HG03460 (cell line): ENCODE results near the gene FOXR1.

Experiments used
- ATAC-seq: cut with Tn5 transposase; IDR thresholded peaks from one replicate; pipeline ENCODE4 v1.9.1; 2021; ENCODE audit not compliant: unreplicated experiment

The FOXR1 gene

GRCh38 chr11:118971646-118972045 is at the start of gene FOXR1:
Gene FOXR1, plus strand, starts transcription at chr11:118971761. Its CDS starts 171 bp downstream, at chr11:118971932.
- no peak for ATAC-seq

- ATAC-seq = no peak
Observed at GRCh38 chr11:118921929-118922744, 49.4 kb upstream of the FOXR1 start.

- no peak for ATAC-seq
Observed at GRCh38 chr11:118922745-118923627, 48.6 kb upstream of the FOXR1 start.

- no peak for ATAC-seq
Observed at GRCh38 chr11:118923721-118924587, 47.6 kb upstream of the FOXR1 start.

- ATAC-seq = no peak
Observed at GRCh38 chr11:118924591-118925585, 46.7 kb upstream of the FOXR1 start.

- no peak for ATAC-seq
Observed at GRCh38 chr11:118927554-118928100, 43.9 kb upstream of the FOXR1 start.

GRCh38 chr11:118928101-118928869 is 43.3 kb upstream of the FOXR1 start:
- peak; percentile 38 for ATAC-seq

GRCh38 chr11:118928870-118929500 is 42.6 kb upstream of the FOXR1 start:
- no peak for ATAC-seq

GRCh38 chr11:118929501-118930093 is 42.0 kb upstream of the FOXR1 start:
- ATAC-seq = no peak

- no peak for ATAC-seq
Observed at GRCh38 chr11:118930094-118930712, 41.4 kb upstream of the FOXR1 start.

GRCh38 chr11:118931571-118931970 is 40.0 kb upstream of the FOXR1 start:
- no peak for ATAC-seq

- no peak for ATAC-seq
Observed at GRCh38 chr11:118933486-118933885, 38.1 kb upstream of the FOXR1 start.

- no peak for ATAC-seq
Observed at GRCh38 chr11:118935376-118935775, 36.2 kb upstream of the FOXR1 start.

GRCh38 chr11:118938491-118939403 is 32.8 kb upstream of the FOXR1 start:
- no peak for ATAC-seq

GRCh38 chr11:118939404-118939915 is 32.1 kb upstream of the FOXR1 start:
- ATAC-seq = no peak

GRCh38 chr11:118939953-118940598 is 31.5 kb upstream of the FOXR1 start:
- no peak for ATAC-seq
